ENCODE measurements around the gene ERC2.

- TF ChIP-seq CTCF (conservative IDR thresholded peaks at IDR 0.05; ENCODE audit: low read depth, low read length) = no peak
- no peak for TF ChIP-seq EZH2 (IDR thresholded peaks at IDR 0.05; ENCODE audit: borderline replicate concordance, low read depth, low read length, poor library complexity, severe bottlenecking)
Observed at GRCh38 chr3:55501905-55502304, 966.4 kb downstream of the ERC2 start.

All from A673 (cell line).